AG04449 (cell line): ENCODE measurements around the gene INKA2.

Source experiments
- CTCF ChIA-PET: fragments of 350-600 bp; formaldehyde crosslinking; extraction: SDS; loops from one replicate; lab custom pipeline; 2021; ENCODE audit warnings: antibody characterized with exemption; lab: Yijun Ruan, JAX
- POLR2A ChIA-PET: fragments of 400-600, 350-600 bp; formaldehyde crosslinking; extraction: SDS; loops from one replicate; lab custom pipeline; 2020; ENCODE audit warnings: antibody characterized with exemption, inconsistent platforms; lab: Yijun Ruan, JAX
- DNase-seq: peaks from one replicate; pipeline ENCODE4 v3.0.0-alpha.2; 2010; ENCODE audit warnings: low read depth, low spot score
- H3K4me3 ChIP-seq: 2 replicates; pipeline ENCODE4 v1.5.1; 2011; ENCODE audit warnings: low read depth, mild to moderate bottlenecking, control low read depth, low read length
- TF ChIP-seq, protein P1 (sequence below): IDR thresholded peaks from one replicate; pipeline ENCODE4 v1.5.1; 2011; ENCODE audit warnings: mild to moderate bottlenecking, moderate library complexity, low read length, control low read depth, inconsistent platforms; ENCODE audit not compliant: insufficient read depth; ENCODE audit errors: missing control alignments

INKA2 gene

DNA sequence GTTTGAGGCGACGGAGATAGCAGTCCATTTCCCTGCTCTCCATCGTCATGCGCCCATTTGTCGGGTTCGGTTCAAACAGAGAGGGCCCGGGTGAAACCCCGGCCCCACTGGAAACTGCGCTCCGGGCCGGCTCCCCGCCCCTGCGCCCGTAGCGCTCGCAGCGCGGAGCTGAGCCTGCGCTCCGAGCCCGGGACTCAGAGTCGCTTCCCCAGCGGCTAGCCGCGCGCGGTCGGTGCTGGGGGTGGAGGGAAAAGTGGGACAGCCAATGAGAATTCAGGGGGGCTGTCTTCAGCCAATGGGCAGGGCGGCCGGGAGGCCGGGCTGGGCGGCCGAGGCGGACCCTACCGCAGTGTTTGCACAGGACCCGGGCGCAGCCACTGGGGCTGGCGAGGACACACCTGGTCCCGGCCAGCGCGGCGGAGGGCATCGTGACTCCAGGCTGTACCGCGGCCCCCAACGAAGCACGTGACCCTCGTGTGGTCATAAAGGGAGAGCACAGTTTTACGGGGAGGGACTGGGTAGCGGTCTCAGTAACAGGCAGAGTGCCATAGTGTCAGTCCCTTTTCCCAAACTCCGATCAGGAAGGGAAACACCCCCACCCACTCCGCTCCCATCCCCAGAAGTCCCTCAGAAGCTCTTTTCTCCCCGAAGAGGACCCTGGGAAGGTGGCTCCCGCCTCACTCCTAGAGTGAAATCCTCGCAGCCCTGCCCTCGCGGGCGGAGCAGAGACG lies at the start of gene INKA2:
TSS of gene INKA2 (minus strand) at position 202 of the 731 bp plus-strand sequence. CDS start at position 49, 153 bp downstream.
- no peak for DNase-seq
- TF ChIP-seq, protein P1, sequence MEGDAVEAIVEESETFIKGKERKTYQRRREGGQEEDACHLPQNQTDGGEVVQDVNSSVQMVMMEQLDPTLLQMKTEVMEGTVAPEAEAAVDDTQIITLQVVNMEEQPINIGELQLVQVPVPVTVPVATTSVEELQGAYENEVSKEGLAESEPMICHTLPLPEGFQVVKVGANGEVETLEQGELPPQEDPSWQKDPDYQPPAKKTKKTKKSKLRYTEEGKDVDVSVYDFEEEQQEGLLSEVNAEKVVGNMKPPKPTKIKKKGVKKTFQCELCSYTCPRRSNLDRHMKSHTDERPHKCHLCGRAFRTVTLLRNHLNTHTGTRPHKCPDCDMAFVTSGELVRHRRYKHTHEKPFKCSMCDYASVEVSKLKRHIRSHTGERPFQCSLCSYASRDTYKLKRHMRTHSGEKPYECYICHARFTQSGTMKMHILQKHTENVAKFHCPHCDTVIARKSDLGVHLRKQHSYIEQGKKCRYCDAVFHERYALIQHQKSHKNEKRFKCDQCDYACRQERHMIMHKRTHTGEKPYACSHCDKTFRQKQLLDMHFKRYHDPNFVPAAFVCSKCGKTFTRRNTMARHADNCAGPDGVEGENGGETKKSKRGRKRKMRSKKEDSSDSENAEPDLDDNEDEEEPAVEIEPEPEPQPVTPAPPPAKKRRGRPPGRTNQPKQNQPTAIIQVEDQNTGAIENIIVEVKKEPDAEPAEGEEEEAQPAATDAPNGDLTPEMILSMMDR = no peak
- POLR2A ChIA-PET = interaction anchor here (1.2 to 1.8 kb wide), 3 partner anchors 8 to 18 kb away, joined by 3 read pairs; partner anchors contain the start of gene DDX20
- H3K4me3 ChIP-seq = peak within 1 kb of the TSS; percentile 54
- CTCF ChIA-PET = interaction anchor here (1.2 to 11.1 kb wide), 7 partner anchors 8 to 231 kb away, joined by 3 to 130 read pairs (median 26); partner anchors contain the start of gene DDX20

DNA sequence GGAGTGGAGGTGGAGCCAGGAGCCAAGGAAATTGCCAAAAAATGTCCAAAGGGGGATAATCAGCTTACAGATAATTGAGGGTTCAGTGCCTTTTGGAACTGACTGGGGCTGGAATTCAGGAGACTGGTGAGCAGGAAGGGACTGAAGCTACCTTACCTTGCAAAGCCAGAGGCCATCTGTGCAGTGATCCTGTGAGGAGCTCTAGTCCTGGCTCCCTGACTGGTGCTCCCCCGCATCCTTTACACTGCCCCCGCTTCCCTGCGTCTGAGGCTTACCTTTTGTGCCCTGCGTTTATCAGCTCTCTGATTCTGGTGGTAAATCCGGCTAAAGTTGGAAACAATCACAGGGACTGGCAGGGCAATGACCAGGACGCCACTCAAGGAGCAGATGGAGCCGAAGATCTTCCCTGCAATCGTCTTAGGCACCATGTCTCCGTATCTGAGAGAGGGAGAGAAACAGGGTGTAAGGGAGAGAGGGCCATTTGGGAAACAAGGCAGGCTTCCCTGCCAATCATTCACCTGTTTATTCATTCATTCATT lies 47.5 kb upstream of the INKA2 start:
- H3K4me3 ChIP-seq = no peak overlapping the region
- CTCF ChIA-PET = interaction anchor here (1.0 to 1.8 kb wide), 2 partner anchors 15 to 17 kb away, joined by 3 to 4 read pairs; no protein-coding TSS in a partner anchor
- TF ChIP-seq, protein P1 = no peak
- DNase-seq = no peak
- POLR2A ChIA-PET = no interaction called here

- ChIA-PET POLR2A (no interaction called here), CTCF (interaction anchor here (1.9 kb wide), 1 partner anchor 15 kb away, joined by 5 read pairs; no protein-coding TSS in a partner anchor)
- no peak overlapping the region for H3K4me3 ChIP-seq
- DNase-seq = no peak
- TF ChIP-seq, protein P1 = no peak
Observed at GRCh38 chr1:111784273-111784901, 45.2 kb upstream of the INKA2 start.

DNA sequence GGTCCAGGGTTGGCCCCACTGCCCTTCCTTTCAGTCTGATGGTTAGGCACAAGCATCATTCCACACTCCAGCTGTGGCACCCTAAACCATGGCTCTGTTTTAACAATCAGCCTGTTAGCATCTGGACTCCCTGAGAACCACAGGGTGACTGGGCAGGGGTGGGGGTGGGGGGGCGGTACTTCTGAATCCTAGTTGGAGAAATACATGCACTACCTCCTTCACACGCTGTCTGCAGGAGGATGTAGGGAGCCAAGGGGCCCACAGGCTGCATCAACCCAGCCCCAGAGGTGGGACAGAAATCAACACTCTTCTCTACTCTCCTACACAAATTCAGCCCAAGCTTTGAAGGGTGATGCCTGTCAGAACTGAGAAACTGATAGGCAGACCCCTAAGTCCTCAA lies 40.4 kb upstream of the INKA2 start:
- CTCF ChIA-PET = interaction anchor here (1.5 to 1.8 kb wide), 2 partner anchors 9 to 12 kb away, joined by 4 to 6 read pairs; no protein-coding TSS in a partner anchor
- no peak overlapping the region for H3K4me3 ChIP-seq
- POLR2A ChIA-PET = no interaction called here
- no peak for DNase-seq
- TF ChIP-seq, protein P1 = no peak

DNA sequence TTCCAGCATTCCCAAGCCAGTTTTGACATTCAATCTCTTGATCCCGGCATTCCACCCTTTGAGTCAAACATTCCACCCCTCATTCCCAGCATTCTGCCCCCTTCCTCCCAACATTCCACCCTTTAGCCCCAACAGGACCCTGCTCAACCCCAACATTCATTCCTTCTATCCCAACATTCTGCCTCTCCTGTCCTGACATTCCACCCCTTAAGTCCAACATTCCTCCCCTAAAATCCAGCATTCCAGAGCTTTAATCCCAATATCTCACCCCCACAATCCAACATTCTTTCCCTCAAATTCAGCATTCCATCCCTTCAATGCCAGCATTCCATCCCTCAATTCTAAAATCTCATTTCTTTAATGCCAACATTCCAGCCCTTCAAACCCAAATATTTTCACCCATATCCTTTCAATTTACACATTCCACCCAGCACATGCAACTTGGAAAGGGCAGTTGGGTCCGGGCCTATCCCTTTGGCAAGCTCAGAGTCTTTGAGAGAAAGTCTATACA lies 39.4 kb upstream of the INKA2 start:
- TF ChIP-seq, protein P1 = no peak
- POLR2A ChIA-PET = no interaction called here
- no peak for DNase-seq
- no peak overlapping the region for H3K4me3 ChIP-seq
- CTCF ChIA-PET = interaction anchor here (0.9 to 1.6 kb wide), 4 partner anchors 10 to 299 kb away, joined by 3 to 4 read pairs (median 4); no protein-coding TSS in a partner anchor

- DNase-seq = no peak
- CTCF ChIA-PET = interaction anchor here (0.9 to 1.6 kb wide), 4 partner anchors 10 to 299 kb away, joined by 3 to 4 read pairs (median 4); no protein-coding TSS in a partner anchor
- no peak overlapping the region for H3K4me3 ChIP-seq
- POLR2A ChIA-PET = no interaction called here
- TF ChIP-seq, protein P1 = no peak
Observed at GRCh38 chr1:111778066-111778465, 38.9 kb upstream of the INKA2 start.
